GM12892 (cell line): Measurements from ENCODE around the gene SLC17A9.

ENCODE experiments used
- POLR2A ChIP-seq: IDR thresholded peaks from 2 replicates; pipeline ENCODE4 v1.6.1; 2011; ENCODE audit warnings: low read depth, low read length, control low read depth
- TAF1 ChIP-seq: IDR thresholded peaks from 2 replicates; pipeline ENCODE4 v1.6.1; 2011; ENCODE audit warnings: low read depth, mild to moderate bottlenecking, control low read depth, low read length, borderline replicate concordance

DNA sequence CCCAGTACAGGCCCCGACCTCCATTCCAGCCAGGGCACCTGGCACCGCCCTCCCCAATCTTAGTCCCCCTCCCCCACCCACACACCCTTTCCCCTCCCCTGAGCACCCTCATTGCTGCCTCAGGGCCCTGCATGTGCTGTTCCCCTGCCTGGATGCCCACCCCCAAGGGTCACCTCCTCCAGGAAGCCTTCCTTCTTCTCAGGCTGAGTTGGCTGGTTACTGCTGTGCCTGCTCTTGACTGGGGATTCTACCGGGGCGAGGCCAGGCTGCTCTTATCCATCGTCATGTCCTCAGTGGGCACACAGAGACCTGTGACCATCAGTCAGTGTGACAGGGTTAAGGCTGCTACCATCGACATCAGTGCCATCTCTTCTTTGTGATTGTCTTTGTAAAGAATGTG lies 30.7 kb downstream of the SLC17A9 start:
- TF ChIP-seq POLR2A (no peak), TAF1 (no peak)
